H1 (cell line): Measurements from ENCODE around the gene MPHOSPH9. TPM values are rescaled to one million over a fixed set of nuclear protein-coding genes. Genes with fewer than 3 reads are reported as not detected.

Experiments used
- CTCF ChIA-PET: fragments of 300-600 bp; sonication (Branson Sonifier 250); formaldehyde crosslinking; loops from one replicate; lab custom pipeline; 2021; ENCODE audit not compliant: partially characterized antibody; lab: Charles Lee
- POLR2A ChIA-PET: fragments of 300-600 bp; sonication (Branson Sonifier 250); formaldehyde crosslinking; loops from one replicate; lab custom pipeline; 2021; ENCODE audit warnings: inconsistent platforms; ENCODE audit not compliant: partially characterized antibody; lab: Charles Lee
- DNase-seq, 2 experiments: peaks; one replicate each; pipeline versions ENCODE4 v3.0.0 to v3.0.0-alpha.2; 2010 to 2022; ENCODE audit warnings: low spot score in 2 of 2, low read depth in 1 of 2, mixed read lengths in 1 of 2
- FAIRE-seq: peaks from 2 replicates; lab custom pipeline; 2011; peaks lifted over from hg19 to GRCh38; lab: Jason Lieb, UNC
- H2AFZ ChIP-seq: 2 replicates; pipeline ENCODE4 v1.8.1; 2012; ENCODE audit warnings: low read length, inconsistent platforms
- H2AK5ac ChIP-seq: 2 replicates; pipeline ENCODE4 v1.6.1; 2013; ENCODE audit warnings: low read depth, low read length
- H2BK120ac ChIP-seq: replicated peaks from 2 replicates; pipeline ENCODE3; 2013; ENCODE audit warnings: low read depth, low read length, inconsistent platforms
- H2BK12ac ChIP-seq: 2 replicates; pipeline ENCODE4 v1.6.1; 2013; ENCODE audit warnings: low read depth, low read length
- H2BK15ac ChIP-seq: 2 replicates; pipeline ENCODE4 v1.6.1; 2013; ENCODE audit warnings: low read length
- H2BK20ac ChIP-seq: 2 replicates; pipeline ENCODE4 v1.6.1; 2013; ENCODE audit warnings: low read length
- H2BK5ac ChIP-seq: 2 replicates; pipeline ENCODE4 v1.6.1; 2013; ENCODE audit warnings: low read depth, low read length
- H3K14ac ChIP-seq: 2 replicates; pipeline ENCODE4 v1.6.1; 2013; ENCODE audit warnings: inconsistent platforms; ENCODE audit not compliant: insufficient read length
- H3K18ac ChIP-seq: 2 replicates; pipeline ENCODE4 v1.6.1; 2013; ENCODE audit warnings: low read length; ENCODE audit errors: extremely low read depth
- H3K23ac ChIP-seq: 2 replicates; pipeline ENCODE4 v1.6.1; 2013; ENCODE audit warnings: inconsistent platforms; ENCODE audit not compliant: insufficient read length
- H3K23me2 ChIP-seq: 2 replicates; pipeline ENCODE4 v1.6.1; 2013; ENCODE audit warnings: low read depth, low read length
- H3K27ac ChIP-seq: 2 replicates; pipeline ENCODE4 v1.6.1; 2011; ENCODE audit warnings: low read depth, low read length, inconsistent platforms
- H3K27me3 ChIP-seq, 4 experiments: replicated peaks in 1 of 4; 1 replicate in 1 of 4; 2 replicates in 3 of 4; pipeline versions ENCODE4 v1.6.1 to v1.8.1; 2011 to 2013; ENCODE audit warnings: low read length in 3 of 4, mild to moderate bottlenecking in 3 of 4, inconsistent platforms in 2 of 4, mixed read lengths in 2 of 4, moderate library complexity in 1 of 4; ENCODE audit not compliant: control insufficient read depth in 3 of 4, insufficient read depth in 3 of 4; ENCODE audit errors: extremely low read depth in 1 of 4
- H3K36me3 ChIP-seq, 4 experiments: 2 replicates each; pipeline versions ENCODE4 v1.6.1 to v1.8.1; 2011 to 2013; ENCODE audit warnings: mild to moderate bottlenecking in 4 of 4, low read length in 3 of 4, moderate library complexity in 2 of 4, control low read depth in 1 of 4, inconsistent platforms in 1 of 4; ENCODE audit not compliant: insufficient read depth in 4 of 4, control insufficient read depth in 2 of 4
- H3K4ac ChIP-seq: replicated peaks from 2 replicates; pipeline ENCODE3; 2013; ENCODE audit warnings: low read length, low read depth, mixed read lengths, inconsistent platforms; ENCODE audit not compliant: insufficient read length
- H3K4me1 ChIP-seq, 4 experiments: replicated peaks in 1 of 4; 1 replicate in 1 of 4; 2 replicates in 3 of 4; pipeline versions ENCODE4 v1.6.1 to v1.8.1; 2011 to 2013; ENCODE audit warnings: low read length in 3 of 4, inconsistent platforms in 2 of 4, mixed read lengths in 1 of 4; ENCODE audit not compliant: insufficient read depth in 4 of 4, control insufficient read depth in 3 of 4
- H3K4me2 ChIP-seq, 2 experiments: 2 replicates each; pipeline versions ENCODE4 v1.6.1 to v1.8.1; 2011 to 2013; ENCODE audit warnings: low read depth in 2 of 2, low read length in 2 of 2, control low read depth in 1 of 2, inconsistent platforms in 1 of 2, mild to moderate bottlenecking in 1 of 2; ENCODE audit not compliant: insufficient read depth in 1 of 2
- H3K4me3 ChIP-seq, 4 experiments: fragments of 200-600, 300-600 bp in 1 of 4; sonication (generic), shearing (Covaris generic), sonication (Bioruptor Twin) in 1 of 4; 2 replicates each; pipeline versions ENCODE4 v1.5.1 to v1.8.1; 2011 to 2016; ENCODE audit warnings: low read length in 4 of 4, low read depth in 3 of 4, control low read depth in 2 of 4, inconsistent platforms in 2 of 4, mild to moderate bottlenecking in 2 of 4, mixed read lengths in 1 of 4, moderate library complexity in 1 of 4; ENCODE audit not compliant: insufficient read depth in 2 of 4; ENCODE audit errors: extremely low read depth in 1 of 4
- H3K56ac ChIP-seq: replicated peaks from 2 replicates; pipeline ENCODE3; 2013; ENCODE audit warnings: low read depth, mild to moderate bottlenecking, mixed read lengths, low read length, inconsistent platforms; ENCODE audit not compliant: insufficient read length
- H3K79me1 ChIP-seq: 2 replicates; pipeline ENCODE4 v1.6.1; 2013; ENCODE audit warnings: low read depth, low read length, control low read depth
- H3K79me2 ChIP-seq, 2 experiments: 2 replicates each; pipeline versions ENCODE4 v1.6.1 to v1.8.1; 2012 to 2013; ENCODE audit warnings: low read length in 2 of 2, mild to moderate bottlenecking in 2 of 2, inconsistent platforms in 1 of 2; ENCODE audit not compliant: insufficient read depth in 2 of 2, control insufficient read depth in 1 of 2
- H3K9ac ChIP-seq, 4 experiments: replicated peaks in 1 of 4; 1 replicate in 1 of 4; 2 replicates in 3 of 4; pipeline versions ENCODE4 v1.6.1 to v1.8.1; 2011 to 2013; ENCODE audit warnings: low read depth in 3 of 4, low read length in 3 of 4, control low read depth in 2 of 4, mild to moderate bottlenecking in 2 of 4, moderate library complexity in 2 of 4, inconsistent platforms in 1 of 4; ENCODE audit errors: extremely low read depth in 1 of 4
- H3K9me3 ChIP-seq, 2 experiments: 2 replicates each; pipeline versions ENCODE4 v1.6.1 to v1.8.1; 2012 to 2013; ENCODE audit warnings: mild to moderate bottlenecking in 2 of 2, moderate library complexity in 2 of 2, control low read depth in 1 of 2, inconsistent platforms in 1 of 2, low read depth in 1 of 2, low read length in 1 of 2, mixed read lengths in 1 of 2; ENCODE audit not compliant: insufficient read depth in 2 of 2
- H4K20me1 ChIP-seq, 2 experiments: replicated peaks in 1 of 2; 2 replicates each; pipeline versions ENCODE3 to v1.8.1; 2011 to 2013; ENCODE audit warnings: inconsistent platforms in 2 of 2, low read length in 2 of 2, mild to moderate bottlenecking in 1 of 2; ENCODE audit not compliant: insufficient read depth in 2 of 2, control insufficient read depth in 1 of 2
- H4K5ac ChIP-seq: 2 replicates; pipeline ENCODE4 v1.6.1; 2013; ENCODE audit warnings: low read length, low read depth, mixed read lengths, inconsistent platforms; ENCODE audit not compliant: insufficient read length
- H4K8ac ChIP-seq: 2 replicates; pipeline ENCODE4 v1.8.0; 2013; ENCODE audit warnings: mild to moderate bottlenecking, moderate library complexity, low read length, inconsistent platforms; ENCODE audit not compliant: insufficient read depth; ENCODE audit errors: extremely low read depth
- H4K91ac ChIP-seq: replicated peaks from 2 replicates; pipeline ENCODE3; 2013; ENCODE audit warnings: low read length, mixed read lengths, inconsistent platforms; ENCODE audit not compliant: insufficient read length
- ATF3 ChIP-seq: IDR thresholded peaks from 2 replicates; pipeline ENCODE4 v1.6.1; 2011; ENCODE audit warnings: low read depth, mild to moderate bottlenecking, low read length; ENCODE audit not compliant: insufficient read depth
- CBX5 ChIP-seq: fragments of 300-800, 300-1000 bp; sonication (generic); IDR thresholded peaks from 2 replicates; pipeline ENCODE4 v1.7.1; 2016; ENCODE audit warnings: antibody characterized with exemption, low read length, low read depth
- E2F6 ChIP-seq: IDR thresholded peaks from 2 replicates; pipeline ENCODE4 v1.6.1; 2012; ENCODE audit warnings: inconsistent platforms
- EGR1 ChIP-seq: IDR thresholded peaks from 2 replicates; pipeline ENCODE4 v1.6.1; 2011; ENCODE audit warnings: low read depth, low read length, borderline replicate concordance
- EZH2 ChIP-seq: fragments of 200-600 bp; sonication (generic); IDR thresholded peaks from 2 replicates; pipeline ENCODE4 v1.7.1; 2012; ENCODE audit warnings: low read depth, mild to moderate bottlenecking, moderate library complexity, low read length, inconsistent platforms; ENCODE audit not compliant: severe bottlenecking
- HDAC6 ChIP-seq: IDR thresholded peaks from one replicate; pipeline ENCODE4 v1.7.1; 2012; ENCODE audit warnings: low read depth, mild to moderate bottlenecking, inconsistent platforms, low read length, moderate library complexity
- JUND ChIP-seq: IDR thresholded peaks from 2 replicates; pipeline ENCODE4 v1.6.1; 2011; ENCODE audit warnings: mild to moderate bottlenecking, improper control_type of control experiment, low read length
- KDM1A ChIP-seq: fragments of 200-600, 300-600 bp; sonication (generic); IDR thresholded peaks from 2 replicates; pipeline ENCODE4 v1.7.1; 2016; ENCODE audit warnings: mild to moderate bottlenecking, low read length, borderline replicate concordance
- MAX ChIP-seq: IDR thresholded peaks from 2 replicates; pipeline ENCODE4 v1.6.1; 2012; ENCODE audit warnings: inconsistent platforms
- RFX5 ChIP-seq: IDR thresholded peaks from 2 replicates; pipeline ENCODE4 v1.6.1; 2011; ENCODE audit warnings: low read depth, low read length, improper control_type of control experiment, borderline replicate concordance
- YY1 ChIP-seq: IDR thresholded peaks from 2 replicates; pipeline ENCODE4 v1.6.1; 2011; ENCODE audit warnings: low read depth, mild to moderate bottlenecking, low read length
- ZNF274 ChIP-seq: IDR thresholded peaks from 2 replicates; pipeline ENCODE4 v1.7.0; 2012; ENCODE audit warnings: low read length, borderline replicate concordance; ENCODE audit errors: extremely low read depth
- WGBS, 2 experiments: shearing (Covaris generic) in 1 of 2; methylation state at CpG; one replicate each; pipeline versions ENCODE4 v1.1.6 to v1.1.7; 2013 to 2015; ENCODE audit warnings: low lambda C conversion rate in 2 of 2, mixed read lengths in 2 of 2, inconsistent platforms in 1 of 2, low coverage in 1 of 2, missing lambda C conversion rate in 1 of 2; ENCODE audit not compliant: insufficient replicate concordance in 2 of 2, insufficient coverage in 1 of 2, insufficient read length in 1 of 2; ENCODE audit errors: extremely low coverage in 1 of 2, missing lambda C conversion rate in 1 of 2; 5-methylcytosine and 5-hydroxymethylcytosine counted together
- polyA plus RNA-seq, 7 experiments: library from polyadenylated mRNA; depleted of rRNA in 3 of 7; stranded (reverse) in 5 of 7; unstranded in 2 of 7; fragments of >200 nt in 5 of 7; fragments of 200-250 nt in 2 of 7; gene quantifications; 1 replicate in 5 of 7; 2 replicates in 1 of 7; 4 replicates in 1 of 7; pipeline versions ENCODE4 v1.2.1 to v1.2.3, GENCODE V29; 2011 to 2013; ENCODE audit warnings: missing spikeins in 2 of 7, mixed read lengths in 2 of 7
- total RNA-seq: library from RNA; stranded (reverse); fragmentation: NEBNext Ultra II Directional; extraction: Animal tissue kit (Norgen Biotek cat#: 25700); gene quantifications from 2 replicates; pipeline ENCODE4 v1.2.1, GENCODE V29; 2021

Gene MPHOSPH9
- total and polyA plus RNA-seq, 2 of the 8 experiments (the other 6 are each of a cell fraction or from before 2014, with no cell fraction given), result 8.8 to 48.8 TPM

GRCh38 chr12:123278101-123278627, 45.2 kb upstream of the MPHOSPH9 start:
- no peaks in the 10 kb centered on the region for H3K27me3 ChIP-seq
- H3K79me2 ChIP-seq, result no peaks in the 10 kb centered on the region
- no peak overlapping the region for H2BK15ac ChIP-seq
- no peak overlapping the region for H4K5ac ChIP-seq
- no peaks in the 10 kb centered on the region for H3K23me2 ChIP-seq
- no peak overlapping the region for H2AK5ac ChIP-seq
- H3K9me3 ChIP-seq, result no peaks in the 10 kb centered on the region
- no peak overlapping the region for H3K27ac ChIP-seq
- H3K4me1 ChIP-seq, result no peaks in the 10 kb centered on the region
- no peaks in the 10 kb centered on the region for H3K79me1 ChIP-seq
- no peak overlapping the region for H4K8ac ChIP-seq
- no peak overlapping the region for H2AFZ ChIP-seq
- H3K56ac ChIP-seq, result no peak overlapping the region
- FAIRE-seq (no peak), DNase-seq (no peak)
- H4K20me1 ChIP-seq, result no peaks in the 10 kb centered on the region
- H3K18ac ChIP-seq, result no peak overlapping the region
- no peaks in the 10 kb centered on the region for H3K36me3 ChIP-seq
- H2BK12ac ChIP-seq, result no peak overlapping the region
- no peak overlapping the region for H3K9ac ChIP-seq
- ChIA-PET POLR2A (interaction anchor here (0.6 to 1.3 kb wide), 5 partner anchors 9 to 55 kb away, joined by 3 to 7 read pairs (median 3); no protein-coding TSS in a partner anchor), CTCF (interaction anchor here (0.6 to 1.4 kb wide), 3 partner anchors 35 to 1474 kb away, joined by 3 to 5 read pairs (median 3); no protein-coding TSS in a partner anchor)
- no peak overlapping the region for H3K23ac ChIP-seq
- H2BK20ac ChIP-seq, result no peak overlapping the region
- 89% methylated on average over 2 of the region's 2 CpGs; no CpG with 5 or more reads in 1 of the 2 experiments for WGBS, 2 experiments
- TF ChIP-seq EZH2, result no peak
- TF ChIP-seq KDM1A, result no peak
- no peak for TF ChIP-seq ATF3
- no peak for TF ChIP-seq YY1
- TF ChIP-seq ZNF274, result no peak
- no peak for TF ChIP-seq E2F6
- TF ChIP-seq EGR1, result no peak
- TF ChIP-seq RFX5, result no peak
- no peak for TF ChIP-seq HDAC6
- TF ChIP-seq CBX5, result no peak
- TF ChIP-seq JUND, result no peak
- TF ChIP-seq MAX, result no peak
- H2BK5ac ChIP-seq, result no peak overlapping the region
- no peak overlapping the region for H3K4me3 ChIP-seq
- no peak overlapping the region for H2BK120ac ChIP-seq
- H4K91ac ChIP-seq, result no peak overlapping the region
- H3K4me2 ChIP-seq, result no peak overlapping the region
- H3K14ac ChIP-seq, result no peak overlapping the region
- H3K4ac ChIP-seq, result no peak overlapping the region
